HepG2 (cell line): ENCODE measurements around the gene CLEC9A. TPM values are rescaled to one million over a fixed set of nuclear protein-coding genes. Genes with fewer than 3 reads are reported as not detected.

Experiments used
- ATAC-seq: fragments of 200-7000 bp; cut with Tn5 transposase; 3 replicates; pipeline ENCODE4 v1.9.1; 2020; ENCODE audit warnings: mild to moderate bottlenecking, moderate library complexity
- BruUV-seq: library from RNA; stranded (reverse); fragments of 400-500 nt; replicated peaks from 2 replicates; lab custom pipeline; 2021; lab: Mats Ljungman, UMichigan
- CTCF ChIA-PET: fragments of 300-600 bp; formaldehyde crosslinking; extraction: SDS; loops from one replicate; lab custom pipeline; 2021; ENCODE audit warnings: low total read pairs, inconsistent platforms, low intra/inter-chr PET ratio; lab: Yijun Ruan, JAX
- POLR2A ChIA-PET: fragments of 350-600 bp; sonication (Branson Sonifier 250); formaldehyde crosslinking; loops from one replicate; lab custom pipeline; 2020; ENCODE audit warnings: antibody characterized with exemption, inconsistent platforms; lab: Yijun Ruan, JAX
- DNase-seq: peaks from one replicate; pipeline ENCODE4 v3.0.0-alpha.2; 2015; ENCODE audit warnings: low spot score
- FAIRE-seq: peaks from 3 replicates; lab custom pipeline; 2011; peaks lifted over from hg19 to GRCh38; lab: Jason Lieb, UNC
- H2AFZ ChIP-seq: one replicate; pipeline ENCODE4 v1.6.1; 2011; ENCODE audit warnings: low read length, inconsistent platforms
- H3K27ac ChIP-seq: fragments of 300-600 bp; 3 replicates; pipeline ENCODE4 v1.8.0; 2011; ENCODE audit warnings: mixed run types, mild to moderate bottlenecking, mixed read lengths, low read length, inconsistent platforms; ENCODE audit not compliant: insufficient read depth; ENCODE audit errors: extremely low read length
- H3K27me3 ChIP-seq, 2 experiments: fragments of 200-600 bp in 1 of 2; 2 replicates in 1 of 2; 3 replicates in 1 of 2; pipeline versions ENCODE4 v1.6.0 to v1.8.0; 2011; ENCODE audit warnings: low read length in 2 of 2, mild to moderate bottlenecking in 2 of 2, moderate library complexity in 2 of 2, inconsistent platforms in 1 of 2; ENCODE audit not compliant: insufficient read depth in 2 of 2, control insufficient read depth in 1 of 2
- H3K36me3 ChIP-seq, 2 experiments: fragments of 200-600 bp in 1 of 2; replicated peaks in 1 of 2; 2 replicates in 1 of 2; 3 replicates in 1 of 2; pipeline versions ENCODE4 v1.5.1 to v1.8.0; 2011; ENCODE audit warnings: low read length in 2 of 2, inconsistent platforms in 1 of 2; ENCODE audit not compliant: insufficient read depth in 2 of 2, control insufficient read depth in 1 of 2
- H3K4me1 ChIP-seq: 2 replicates; pipeline ENCODE4 v1.5.1; 2012; ENCODE audit warnings: low read length, inconsistent platforms; ENCODE audit not compliant: insufficient read depth
- H3K4me2 ChIP-seq: 2 replicates; pipeline ENCODE4 v1.6.0; 2011; ENCODE audit warnings: low read depth, low read length, inconsistent platforms
- H3K4me3 ChIP-seq, 3 experiments: fragments of 200-600 bp in 1 of 3; sonication (generic), shearing (Covaris generic) in 1 of 3; replicated peaks in 1 of 3; 2 replicates each; pipeline ENCODE4 v1.5.1; 2011 to 2016; ENCODE audit warnings: low read length in 3 of 3, inconsistent platforms in 2 of 3, low read depth in 2 of 3, mild to moderate bottlenecking in 2 of 3, control low read depth in 1 of 3, mixed read lengths in 1 of 3; ENCODE audit not compliant: insufficient read depth in 1 of 3
- H3K79me2 ChIP-seq: one replicate; pipeline ENCODE4 v1.6.1; 2011; ENCODE audit warnings: low read length, inconsistent platforms; ENCODE audit not compliant: insufficient read depth
- H3K9ac ChIP-seq: 2 replicates; pipeline ENCODE4 v1.6.0; 2011; ENCODE audit warnings: mild to moderate bottlenecking, low read depth, low read length, inconsistent platforms; ENCODE audit not compliant: insufficient read depth
- H3K9me3 ChIP-seq: 2 replicates; pipeline ENCODE4 v1.5.1; 2012; ENCODE audit warnings: mild to moderate bottlenecking, low read length
- H4K20me1 ChIP-seq: 2 replicates; pipeline ENCODE4 v1.6.0; 2011; ENCODE audit warnings: inconsistent platforms, mild to moderate bottlenecking, low read length, moderate library complexity; ENCODE audit not compliant: insufficient read depth
- ATAD3A ChIP-seq: sonication (generic); formaldehyde crosslinking; IDR thresholded peaks from 2 replicates; pipeline ENCODE4 v1.4.0; 2020; ENCODE audit warnings: missing genetic modification reagents
- FIP1L1 ChIP-seq: fragments of 200-400 bp; formaldehyde crosslinking; IDR thresholded peaks from 2 replicates; pipeline ENCODE4 v1.6.1; 2018; ENCODE audit warnings: low read depth, mild to moderate bottlenecking, low read length, moderate library complexity, borderline replicate concordance; ENCODE audit not compliant: insufficient read depth
- PHF5A ChIP-seq: IDR thresholded peaks from one replicate; pipeline ENCODE4 v1.6.1; 2018; ENCODE audit warnings: low read depth, missing genetic modification reagents; ENCODE audit not compliant: unreplicated experiment
- RFXANK ChIP-seq: IDR thresholded peaks from 2 replicates; pipeline ENCODE4 v1.6.1; 2016
- SALL2 ChIP-seq: sonication (generic); formaldehyde crosslinking; IDR thresholded peaks from 2 replicates; pipeline ENCODE4 v1.8.1; 2023; ENCODE audit warnings: mild to moderate bottlenecking, missing genetic modification reagents, inconsistent platforms
- SSRP1 ChIP-seq: IDR thresholded peaks from 2 replicates; pipeline ENCODE4 v1.6.1; 2016; ENCODE audit warnings: control low read depth
- ZNF207 ChIP-seq: fragments of 450-650 bp; IDR thresholded peaks from 2 replicates; pipeline ENCODE4 v1.6.1; 2016; ENCODE audit warnings: antibody characterized with exemption, borderline replicate concordance
- ZNF230 ChIP-seq: sonication (generic); formaldehyde crosslinking; IDR thresholded peaks from 2 replicates; pipeline ENCODE4 v1.4.0; 2020; ENCODE audit warnings: mild to moderate bottlenecking, missing genetic modification reagents
- ZNF326 ChIP-seq: sonication (generic); formaldehyde crosslinking; IDR thresholded peaks from 2 replicates; pipeline ENCODE4 v1.4.0; 2020; ENCODE audit warnings: missing genetic modification reagents, borderline replicate concordance
- ZNF354B ChIP-seq: sonication (generic); formaldehyde crosslinking; IDR thresholded peaks from 2 replicates; pipeline ENCODE4 v1.8.0; 2022; ENCODE audit warnings: mild to moderate bottlenecking, missing genetic modification reagents
- ZNF460 ChIP-seq: sonication (generic); formaldehyde crosslinking; IDR thresholded peaks from 2 replicates; pipeline ENCODE4 v1.5.1; 2020; ENCODE audit warnings: missing genetic modification reagents, mild to moderate bottlenecking, borderline replicate concordance
- ZNF543 ChIP-seq: sonication (generic); formaldehyde crosslinking; IDR thresholded peaks from 2 replicates; pipeline ENCODE4 v1.4.0; 2020; ENCODE audit warnings: mild to moderate bottlenecking, missing genetic modification reagents
- ZNF556 ChIP-seq: sonication (generic); formaldehyde crosslinking; IDR thresholded peaks from 2 replicates; pipeline ENCODE4 v1.4.0; 2020; ENCODE audit warnings: mild to moderate bottlenecking, missing genetic modification reagents, borderline replicate concordance
- ZNF770 ChIP-seq: sonication (generic); formaldehyde crosslinking; IDR thresholded peaks from 2 replicates; pipeline ENCODE4 v1.5.0; 2020; ENCODE audit warnings: mild to moderate bottlenecking, missing genetic modification reagents
- WGBS: methylation state at CpG from one replicate; pipeline ENCODE4 v1.1.6; 2017; ENCODE audit warnings: low lambda C conversion rate; 5-methylcytosine and 5-hydroxymethylcytosine counted together
- in situ Hi-C: cut with HindIII; loops from 2 replicates; pipeline ENCODE4 v1.10.0; 2017; ENCODE audit warnings: low pct_unique_long_range_greater_than_20kb; ENCODE audit not compliant: extremely low pct_ligation_motif_present
- intact Hi-C: fragments of 100-400 bp; cut with micrococcal nuclease; formaldehyde crosslinking; loops from one replicate; pipeline ENCODE4 v1.10.0; 2022; ENCODE audit not compliant: unreplicated experiment
- polyA plus RNA-seq, 8 experiments: library from polyadenylated mRNA; depleted of rRNA in 3 of 8; stranded (reverse) in 7 of 8; unstranded in 1 of 8; fragments of >200 nt; fragmentation: Illumina TruSeq in 4 of 8; extraction: Trizol in 4 of 8; gene quantifications; 2 replicates each; pipeline versions ENCODE4 v1.2.1 to v1.2.3, GENCODE V29; 2011 to 2016; ENCODE audit warnings: low read depth in 4 of 8, missing spikeins in 1 of 8, mixed read lengths in 1 of 8; ENCODE audit not compliant: insufficient read depth in 1 of 8
- total RNA-seq, 5 experiments: library from RNA; depleted of rRNA; stranded (reverse); fragments of >200 nt; fragmentation: Illumina TruSeq; extraction: Trizol; gene quantifications; 2 replicates each; pipeline ENCODE4 v1.2.3, GENCODE V29; 2016; ENCODE audit warnings: low read depth in 1 of 5
- TF ChIP-seq, protein P1 (sequence below): sonication (generic); formaldehyde crosslinking; conservative IDR thresholded peaks from 2 replicates; pipeline ENCODE4 v1.4.0; 2020; ENCODE audit warnings: mild to moderate bottlenecking, missing genetic modification reagents, moderate library complexity

The CLEC9A gene
- total and polyA plus RNA-seq, 2 of the 13 experiments (the other 11 are each of a cell fraction or from before 2014, with no cell fraction given): not detected

DNA sequence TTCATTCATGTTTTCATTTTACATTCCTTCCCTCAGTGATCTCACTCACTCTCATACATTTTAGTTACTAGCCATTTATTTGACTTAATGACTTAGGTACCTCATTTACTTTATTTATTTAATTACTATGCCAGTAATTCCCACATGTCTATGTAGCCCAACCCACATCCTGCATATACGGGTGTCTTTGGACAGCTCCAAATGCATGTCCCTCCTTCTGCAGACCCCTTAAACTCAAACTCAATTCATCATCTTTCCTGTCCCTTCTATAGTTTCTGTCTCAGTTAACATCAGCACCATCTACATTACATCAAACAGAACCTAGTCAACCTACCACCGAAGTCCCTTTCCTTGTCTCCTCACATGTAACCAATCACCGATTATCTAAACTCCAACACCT is 65.5 kb downstream of the CLEC9A start:
- ChIA-PET POLR2A (no interaction called here), CTCF (no interaction called here)
- in situ Hi-C loops: no loop called here
- no peak for ATAC-seq
- H4K20me1 ChIP-seq: no peaks in the 10 kb centered on the region
- no peak overlapping the region for H3K4me3 ChIP-seq
- H3K9ac ChIP-seq: no peak overlapping the region
- no peaks in the 10 kb centered on the region; a peak in 1 of 5 replicates for H3K27me3 ChIP-seq
- H3K9me3 ChIP-seq: no peaks in the 10 kb centered on the region
- H3K27ac ChIP-seq: no peak overlapping the region
- intact Hi-C loops: no loop called here
- H3K4me2 ChIP-seq: no peak overlapping the region
- H3K4me1 ChIP-seq: no peaks in the 10 kb centered on the region
- TF ChIP-seq PHF5A (CRISPR knock-in tag) (no peak), ZNF207 (no peak)
- 44% methylated on average over 3 of the region's 3 CpGs for WGBS
- no peak for DNase-seq
- no TSS peak for BruUV-seq
- no peaks in the 10 kb centered on the region for H3K79me2 ChIP-seq
- no peak overlapping the region for H2AFZ ChIP-seq
- H3K36me3 ChIP-seq: no peaks in the 10 kb centered on the region
- FAIRE-seq: no peak

GRCh38 chr12:10097521-10097920 is 67.0 kb downstream of the CLEC9A start:
- CTCF ChIA-PET: no interaction called here
- no peak for TF ChIP-seq ZNF230
- TF ChIP-seq, protein P1, sequence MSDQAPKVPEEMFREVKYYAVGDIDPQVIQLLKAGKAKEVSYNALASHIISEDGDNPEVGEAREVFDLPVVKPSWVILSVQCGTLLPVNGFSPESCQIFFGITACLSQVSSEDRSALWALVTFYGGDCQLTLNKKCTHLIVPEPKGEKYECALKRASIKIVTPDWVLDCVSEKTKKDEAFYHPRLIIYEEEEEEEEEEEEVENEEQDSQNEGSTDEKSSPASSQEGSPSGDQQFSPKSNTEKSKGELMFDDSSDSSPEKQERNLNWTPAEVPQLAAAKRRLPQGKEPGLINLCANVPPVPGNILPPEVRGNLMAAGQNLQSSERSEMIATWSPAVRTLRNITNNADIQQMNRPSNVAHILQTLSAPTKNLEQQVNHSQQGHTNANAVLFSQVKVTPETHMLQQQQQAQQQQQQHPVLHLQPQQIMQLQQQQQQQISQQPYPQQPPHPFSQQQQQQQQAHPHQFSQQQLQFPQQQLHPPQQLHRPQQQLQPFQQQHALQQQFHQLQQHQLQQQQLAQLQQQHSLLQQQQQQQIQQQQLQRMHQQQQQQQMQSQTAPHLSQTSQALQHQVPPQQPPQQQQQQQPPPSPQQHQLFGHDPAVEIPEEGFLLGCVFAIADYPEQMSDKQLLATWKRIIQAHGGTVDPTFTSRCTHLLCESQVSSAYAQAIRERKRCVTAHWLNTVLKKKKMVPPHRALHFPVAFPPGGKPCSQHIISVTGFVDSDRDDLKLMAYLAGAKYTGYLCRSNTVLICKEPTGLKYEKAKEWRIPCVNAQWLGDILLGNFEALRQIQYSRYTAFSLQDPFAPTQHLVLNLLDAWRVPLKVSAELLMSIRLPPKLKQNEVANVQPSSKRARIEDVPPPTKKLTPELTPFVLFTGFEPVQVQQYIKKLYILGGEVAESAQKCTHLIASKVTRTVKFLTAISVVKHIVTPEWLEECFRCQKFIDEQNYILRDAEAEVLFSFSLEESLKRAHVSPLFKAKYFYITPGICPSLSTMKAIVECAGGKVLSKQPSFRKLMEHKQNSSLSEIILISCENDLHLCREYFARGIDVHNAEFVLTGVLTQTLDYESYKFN (CRISPR knock-in tag): no peak
- TF ChIP-seq ZNF354B: no peak
- no peak for TF ChIP-seq ZNF770 (CRISPR knock-in tag)
- TF ChIP-seq FIP1L1: no peak
- no peak for TF ChIP-seq ATAD3A (CRISPR knock-in tag)
- TF ChIP-seq ZNF543 (CRISPR knock-in tag): no peak
- TF ChIP-seq SALL2: no peak
- no peak for TF ChIP-seq ZNF556
- TF ChIP-seq ZNF460 (CRISPR knock-in tag): no peak
- no peak for TF ChIP-seq ZNF326 (CRISPR knock-in tag)
- no peak for TF ChIP-seq RFXANK
- TF ChIP-seq SSRP1 (CRISPR knock-in tag): no peak

More at GRCh38 chr12:10097521-10097920, 67.0 kb downstream of the CLEC9A start:
- 3% methylated on average over 3 of the region's 3 CpGs for WGBS
- no peak overlapping the region for H3K4me2 ChIP-seq
- FAIRE-seq (no peak), DNase-seq (no peak), ATAC-seq (no peak)
- in situ Hi-C loops: no loop called here
- no peaks in the 10 kb centered on the region for H3K36me3 ChIP-seq
- no peaks in the 10 kb centered on the region for H3K9me3 ChIP-seq
- BruUV-seq: no TSS peak
- intact Hi-C loops: no loop called here
- H3K4me3 ChIP-seq: no peak overlapping the region
- no peaks in the 10 kb centered on the region for H3K79me2 ChIP-seq
- H3K27me3 ChIP-seq: no peaks in the 10 kb centered on the region; a peak in 1 of 5 replicates
- H3K27ac ChIP-seq: no peak overlapping the region
- H4K20me1 ChIP-seq: no peaks in the 10 kb centered on the region
- no peaks in the 10 kb centered on the region for H3K4me1 ChIP-seq
- no peak overlapping the region for H3K9ac ChIP-seq
- POLR2A ChIA-PET: no interaction called here
- no peak overlapping the region for H2AFZ ChIP-seq
